ENCODE data around the gene FUT8.

Gene FUT8

DNA sequence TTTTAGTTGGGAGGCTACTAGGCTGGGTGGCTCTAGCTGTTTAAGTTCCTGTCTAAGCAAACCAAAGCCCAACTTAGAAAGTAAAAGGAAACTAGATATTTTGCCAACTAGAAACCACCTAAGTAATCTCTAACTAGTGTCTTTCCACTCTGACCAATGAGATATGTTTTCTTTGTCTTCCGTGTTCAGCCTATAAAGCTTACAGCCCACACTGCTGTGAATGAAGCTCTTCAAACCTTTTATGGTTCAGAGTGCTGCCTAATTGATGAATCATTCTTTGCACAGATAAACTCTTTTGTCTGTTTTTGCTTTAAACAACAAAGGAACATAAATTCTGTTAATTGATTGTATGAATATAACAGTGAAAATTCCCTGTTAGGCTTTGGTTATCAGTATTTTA lies 66.1 kb downstream of the FUT8 start:
- DNase-seq (ENCODE audit: low read depth): peak; percentile 59
- TF ChIP-seq, protein P1, sequence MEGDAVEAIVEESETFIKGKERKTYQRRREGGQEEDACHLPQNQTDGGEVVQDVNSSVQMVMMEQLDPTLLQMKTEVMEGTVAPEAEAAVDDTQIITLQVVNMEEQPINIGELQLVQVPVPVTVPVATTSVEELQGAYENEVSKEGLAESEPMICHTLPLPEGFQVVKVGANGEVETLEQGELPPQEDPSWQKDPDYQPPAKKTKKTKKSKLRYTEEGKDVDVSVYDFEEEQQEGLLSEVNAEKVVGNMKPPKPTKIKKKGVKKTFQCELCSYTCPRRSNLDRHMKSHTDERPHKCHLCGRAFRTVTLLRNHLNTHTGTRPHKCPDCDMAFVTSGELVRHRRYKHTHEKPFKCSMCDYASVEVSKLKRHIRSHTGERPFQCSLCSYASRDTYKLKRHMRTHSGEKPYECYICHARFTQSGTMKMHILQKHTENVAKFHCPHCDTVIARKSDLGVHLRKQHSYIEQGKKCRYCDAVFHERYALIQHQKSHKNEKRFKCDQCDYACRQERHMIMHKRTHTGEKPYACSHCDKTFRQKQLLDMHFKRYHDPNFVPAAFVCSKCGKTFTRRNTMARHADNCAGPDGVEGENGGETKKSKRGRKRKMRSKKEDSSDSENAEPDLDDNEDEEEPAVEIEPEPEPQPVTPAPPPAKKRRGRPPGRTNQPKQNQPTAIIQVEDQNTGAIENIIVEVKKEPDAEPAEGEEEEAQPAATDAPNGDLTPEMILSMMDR (IDR thresholded peaks at IDR 0.05; ENCODE audit: low read depth, low read length, missing control alignments): no peak
- no peak overlapping the region for H3K4me3 ChIP-seq (ENCODE audit: low read depth, low read length)
- in situ Hi-C loops (cut with HindIII; ENCODE audit: low sequenced_read_pairs): no loop called here

DNA sequence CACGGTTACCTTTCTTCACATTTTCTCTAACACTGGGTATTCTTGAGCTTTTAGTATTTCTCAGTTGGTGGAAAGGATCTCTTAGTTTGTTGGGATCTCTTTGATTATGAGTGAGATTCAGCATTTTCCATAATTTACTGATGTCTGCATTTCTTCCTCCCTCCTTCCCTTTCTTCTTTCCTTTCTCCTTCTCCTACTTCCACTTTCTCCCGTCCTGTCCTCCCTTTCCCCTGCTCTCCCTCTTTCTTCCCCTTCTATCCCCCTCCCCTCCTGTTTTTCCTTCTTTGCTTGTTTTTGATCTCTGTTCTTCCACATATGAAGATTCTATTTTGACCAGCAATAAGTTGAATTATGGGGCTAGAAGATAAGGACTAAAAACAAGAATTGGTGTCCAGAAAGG lies 66.9 kb downstream of the FUT8 start:
- TF ChIP-seq, protein P1 (IDR thresholded peaks at IDR 0.05; ENCODE audit: low read depth, low read length, missing control alignments): no peak
- in situ Hi-C loops (cut with HindIII; ENCODE audit: low sequenced_read_pairs): no loop called here
- no peak for DNase-seq (ENCODE audit: low read depth)
- H3K4me3 ChIP-seq (ENCODE audit: low read depth, low read length): no peak overlapping the region

DNA sequence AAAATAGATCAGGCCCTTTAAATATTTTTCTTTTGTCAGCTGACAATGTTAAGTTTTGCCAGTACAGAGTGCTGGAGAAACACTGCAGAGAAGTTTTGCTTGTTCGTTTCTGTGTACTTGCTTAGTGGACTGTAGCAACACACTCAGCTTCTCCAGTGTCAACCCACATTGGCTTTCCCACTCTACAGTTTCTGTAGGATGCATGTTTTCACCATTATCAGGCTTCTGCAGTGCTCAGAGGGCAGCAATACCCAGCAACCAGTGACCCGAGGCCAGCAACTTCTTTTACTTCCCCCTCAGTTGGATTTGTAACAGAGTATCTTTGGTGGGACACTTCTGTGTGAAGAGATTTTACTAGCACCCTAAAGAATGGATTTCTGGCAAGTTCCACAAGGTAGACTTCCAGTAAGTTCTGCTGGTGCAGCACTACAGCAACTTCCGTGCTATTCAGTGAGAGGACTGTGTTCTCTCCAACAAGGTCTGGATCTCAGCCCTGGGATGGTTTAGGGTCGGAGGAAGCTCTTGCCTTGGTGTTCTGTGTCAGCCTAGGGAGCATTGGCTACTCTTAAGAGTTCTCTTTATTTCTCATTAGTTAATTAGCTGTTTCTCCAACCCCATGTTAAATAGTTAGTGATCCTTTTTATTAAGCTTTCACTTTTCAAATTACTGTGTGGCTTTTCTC lies 70.4 kb downstream of the FUT8 start:
- TF ChIP-seq, protein P1 (IDR thresholded peaks at IDR 0.05; ENCODE audit: low read depth, low read length, missing control alignments): no peak
- in situ Hi-C loops (cut with HindIII; ENCODE audit: low sequenced_read_pairs): no loop called here
- H3K4me3 ChIP-seq (ENCODE audit: low read depth, low read length): no peak overlapping the region
- DNase-seq (ENCODE audit: low read depth): no peak

DNA sequence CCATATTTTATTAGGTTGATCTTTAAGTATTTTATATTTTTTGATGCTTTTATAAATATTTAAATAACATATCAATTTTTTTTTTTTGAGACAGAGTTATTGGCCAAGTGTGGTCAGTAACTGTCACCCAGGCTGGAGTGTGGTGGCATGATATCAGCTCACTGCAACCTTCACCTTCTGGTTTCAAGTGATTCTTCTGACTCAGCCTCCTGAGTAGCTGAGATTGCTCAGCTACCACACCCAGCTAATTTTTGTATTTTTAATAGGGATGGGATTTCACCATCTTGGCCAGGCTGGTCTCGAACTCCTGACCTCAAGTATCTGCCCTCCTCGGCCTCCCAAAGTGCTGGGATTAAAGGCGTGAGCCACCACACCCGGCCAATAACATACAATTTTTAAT lies 71.1 kb downstream of the FUT8 start:
- no peak for DNase-seq (ENCODE audit: low read depth)
- H3K4me3 ChIP-seq (ENCODE audit: low read depth, low read length): no peak overlapping the region
- in situ Hi-C loops (cut with HindIII; ENCODE audit: low sequenced_read_pairs): no loop called here
- TF ChIP-seq, protein P1 (IDR thresholded peaks at IDR 0.05; ENCODE audit: low read depth, low read length, missing control alignments): no peak

DNA sequence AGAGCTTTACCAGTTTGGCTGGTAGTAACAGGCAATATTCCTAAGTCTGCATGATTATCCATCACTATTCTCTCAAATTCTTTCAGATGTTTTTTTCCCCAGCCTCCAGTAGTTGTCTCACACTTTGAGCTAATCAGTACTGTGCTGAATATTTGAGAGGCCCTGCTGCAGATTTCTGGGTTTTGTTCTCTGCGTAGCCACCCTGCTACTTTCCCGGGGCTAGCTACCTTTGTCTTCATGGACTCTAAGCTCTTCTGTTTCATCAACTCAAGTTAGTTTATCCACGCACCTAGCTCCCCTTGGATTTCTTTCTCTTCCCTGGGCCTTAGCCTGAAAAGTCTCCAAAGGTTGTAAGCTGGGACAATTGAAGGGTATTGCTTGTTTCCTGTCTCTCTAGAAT lies 73.0 kb downstream of the FUT8 start:
- H3K4me3 ChIP-seq (ENCODE audit: low read depth, low read length): no peak overlapping the region
- TF ChIP-seq, protein P1 (IDR thresholded peaks at IDR 0.05; ENCODE audit: low read depth, low read length, missing control alignments): no peak
- DNase-seq (ENCODE audit: low read depth): no peak
- in situ Hi-C loops (cut with HindIII; ENCODE audit: low sequenced_read_pairs): loop anchor here (5.0 kb wide), 1 partner anchor 337 kb away; no protein-coding TSS in a partner anchor

DNA sequence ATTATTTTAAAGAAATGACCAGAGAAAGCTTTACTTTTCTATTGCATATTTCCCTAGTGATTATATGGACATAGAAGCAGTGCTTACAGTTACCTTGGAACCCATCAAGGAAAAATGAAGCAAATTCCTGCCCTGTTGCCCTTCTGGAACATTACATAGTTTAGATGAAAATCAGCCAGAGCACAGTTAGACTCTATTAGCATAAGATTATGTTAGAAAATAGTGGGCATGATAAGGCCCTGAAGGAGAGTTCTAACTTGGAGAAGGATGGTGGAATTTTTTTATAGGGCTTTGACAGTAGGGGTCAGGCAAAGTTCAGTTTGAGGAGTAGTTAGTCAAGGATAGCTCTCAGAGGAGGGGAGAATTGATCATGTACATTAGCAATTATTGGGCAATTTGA lies 74.3 kb downstream of the FUT8 start:
- TF ChIP-seq, protein P1 (IDR thresholded peaks at IDR 0.05; ENCODE audit: low read depth, low read length, missing control alignments): no peak
- in situ Hi-C loops (cut with HindIII; ENCODE audit: low sequenced_read_pairs): loop anchor here (5.0 kb wide), 1 partner anchor 335 kb away; no protein-coding TSS in a partner anchor
- H3K4me3 ChIP-seq (ENCODE audit: low read depth, low read length): no peak overlapping the region
- DNase-seq (ENCODE audit: low read depth): no peak

Data from astrocyte of the cerebellum (primary cell).